ENCODE measurements around the gene OSBPL9. TPM values are rescaled to one million over a fixed set of nuclear protein-coding genes. Genes with fewer than 3 reads are reported as not detected.
"Not testable (repeated sequence)": the region's sequence is repeated elsewhere in the genome, so short reads cannot be mapped to it uniquely, and the experiment has no call there.

The OSBPL9 gene
- total RNA-seq, 2 experiments from 2014 or later, result 52.5 to 55.9 TPM

- peaks cover 6% of the 10 kb centered on the region for H3K4me1 Mint-ChIP-seq
- no peak overlapping the region for H3K4me3 Mint-ChIP-seq
- no peak overlapping the region for H3K27ac Mint-ChIP-seq
- no peaks in the 10 kb centered on the region for H3K27me3 Mint-ChIP-seq
- H3K9me3 Mint-ChIP-seq, result no peaks in the 10 kb centered on the region
- DNase-seq, result no peak
- peaks cover 11% of the 10 kb centered on the region for H3K36me3 Mint-ChIP-seq
These were observed 21.5 kb downstream of the OSBPL9 start for GRCh38 chr1:51638350-51638749.

- no peak overlapping the region for H3K4me3 Mint-ChIP-seq
- H3K27ac Mint-ChIP-seq, result no peak overlapping the region
- no peak for DNase-seq
- peaks cover 2% of the 10 kb centered on the region for H3K9me3 Mint-ChIP-seq
- peaks cover 2% of the 10 kb centered on the region for H3K4me1 Mint-ChIP-seq
- peaks cover 13% of the 10 kb centered on the region for H3K36me3 Mint-ChIP-seq
- H3K27me3 Mint-ChIP-seq, result no peaks in the 10 kb centered on the region
These were observed 22.8 kb downstream of the OSBPL9 start for GRCh38 chr1:51639694-51640093.

- Mint-ChIP-seq H3K9me3 (peaks cover 2% of the 10 kb centered on the region), H3K27me3 (no peaks in the 10 kb centered on the region), H3K36me3 (peaks cover 18% of the 10 kb centered on the region), H3K4me3 (no peak overlapping the region), H3K27ac (no peak overlapping the region), H3K4me1 (peaks cover 2% of the 10 kb centered on the region)
- no peak for DNase-seq
These were observed 24.2 kb downstream of the OSBPL9 start for GRCh38 chr1:51641096-51641495.

- Mint-ChIP-seq H3K4me1 (peaks cover 2% of the 10 kb centered on the region), H3K27ac (no peak overlapping the region), H3K27me3 (no peaks in the 10 kb centered on the region), H3K36me3 (peaks cover 18% of the 10 kb centered on the region), H3K9me3 (peaks cover 2% of the 10 kb centered on the region), H3K4me3 (no peak overlapping the region)
- no peak for DNase-seq
These were observed 25.8 kb downstream of the OSBPL9 start for GRCh38 chr1:51642739-51643142.

- Mint-ChIP-seq H3K9me3 (peaks cover 2% of the 10 kb centered on the region), H3K27ac (no peak overlapping the region), H3K36me3 (peaks cover 18% of the 10 kb centered on the region), H3K4me1 (peaks cover 2% of the 10 kb centered on the region), H3K27me3 (no peaks in the 10 kb centered on the region), H3K4me3 (no peak overlapping the region)
- DNase-seq, result no peak
These were observed 26.5 kb downstream of the OSBPL9 start for GRCh38 chr1:51643362-51643761.

- no peak overlapping the region for H3K4me3 Mint-ChIP-seq
- peaks cover 2% of the 10 kb centered on the region for H3K4me1 Mint-ChIP-seq
- H3K9me3 Mint-ChIP-seq, result peaks cover 2% of the 10 kb centered on the region
- no peaks in the 10 kb centered on the region for H3K27me3 Mint-ChIP-seq
- H3K27ac Mint-ChIP-seq, result no peak overlapping the region
- H3K36me3 Mint-ChIP-seq, result peaks cover 18% of the 10 kb centered on the region
- no peak for DNase-seq
These were observed 27.1 kb downstream of the OSBPL9 start for GRCh38 chr1:51644020-51644419.

GRCh38 chr1:51644533-51645197, 27.8 kb downstream of the OSBPL9 start:
- Mint-ChIP-seq H3K9me3 (peaks cover 2% of the 10 kb centered on the region), H3K27me3 (no peaks in the 10 kb centered on the region), H3K4me1 (peaks cover 5% of the 10 kb centered on the region), H3K27ac (no peak overlapping the region), H3K36me3 (peaks cover 18% of the 10 kb centered on the region), H3K4me3 (no peak overlapping the region)
- no peak for DNase-seq

- H3K4me3 Mint-ChIP-seq, H3K4me1 Mint-ChIP-seq, DNase-seq, H3K27ac Mint-ChIP-seq, H3K27me3 Mint-ChIP-seq, H3K9me3 Mint-ChIP-seq: not testable (repeated sequence)
- peaks cover 22% of the 10 kb centered on the region for H3K36me3 Mint-ChIP-seq
These were observed 29.7 kb downstream of the OSBPL9 start for GRCh38 chr1:51646592-51646991.

GRCh38 chr1:51648180-51649109, 31.6 kb downstream of the OSBPL9 start:
- H3K27me3 Mint-ChIP-seq, result no peaks in the 10 kb centered on the region
- H3K4me1 Mint-ChIP-seq, result peaks cover 8% of the 10 kb centered on the region
- H3K27ac Mint-ChIP-seq, result no peak overlapping the region
- H3K36me3 Mint-ChIP-seq, result peaks cover 18% of the 10 kb centered on the region
- DNase-seq, result no peak
- peaks cover 1% of the 10 kb centered on the region for H3K9me3 Mint-ChIP-seq
- no peak overlapping the region for H3K4me3 Mint-ChIP-seq

GRCh38 chr1:51649593-51650091, 32.8 kb downstream of the OSBPL9 start:
- Mint-ChIP-seq H3K27me3 (no peaks in the 10 kb centered on the region), H3K4me3 (no peak overlapping the region), H3K27ac (no peak overlapping the region), H3K36me3 (peaks cover 15% of the 10 kb centered on the region), H3K9me3 (no peaks in the 10 kb centered on the region), H3K4me1 (peaks cover 8% of the 10 kb centered on the region)
- DNase-seq, result no peak

- H3K9me3 Mint-ChIP-seq, result no peaks in the 10 kb centered on the region
- H3K4me1 Mint-ChIP-seq, result peaks cover 9% of the 10 kb centered on the region
- peaks cover 11% of the 10 kb centered on the region for H3K36me3 Mint-ChIP-seq
- no peak overlapping the region for H3K4me3 Mint-ChIP-seq
- H3K27me3 Mint-ChIP-seq, result no peaks in the 10 kb centered on the region
- no peak overlapping the region for H3K27ac Mint-ChIP-seq
- DNase-seq, result no peak
These were observed 33.3 kb downstream of the OSBPL9 start for GRCh38 chr1:51650198-51650597.

- peaks cover 11% of the 10 kb centered on the region for H3K4me1 Mint-ChIP-seq
- no peaks in the 10 kb centered on the region for H3K27me3 Mint-ChIP-seq
- no peaks in the 10 kb centered on the region for H3K9me3 Mint-ChIP-seq
- H3K36me3 Mint-ChIP-seq, result peaks cover 10% of the 10 kb centered on the region
- H3K4me3 Mint-ChIP-seq, result no peak overlapping the region
- no peak overlapping the region for H3K27ac Mint-ChIP-seq
- no peak for DNase-seq
These were observed 34.7 kb downstream of the OSBPL9 start for GRCh38 chr1:51651552-51651942.

GRCh38 chr1:51652599-51652998, 35.7 kb downstream of the OSBPL9 start:
- Mint-ChIP-seq H3K4me1 (peaks cover 11% of the 10 kb centered on the region), H3K4me3 (no peak overlapping the region), H3K9me3 (no peaks in the 10 kb centered on the region), H3K36me3 (peaks cover 10% of the 10 kb centered on the region), H3K27me3 (no peaks in the 10 kb centered on the region), H3K27ac (no peak overlapping the region)
- DNase-seq, result no peak

- Mint-ChIP-seq H3K4me3 (no peak overlapping the region), H3K9me3 (no peaks in the 10 kb centered on the region), H3K27ac (no peak overlapping the region), H3K4me1 (peaks cover 11% of the 10 kb centered on the region), H3K36me3 (peaks cover 10% of the 10 kb centered on the region), H3K27me3 (no peaks in the 10 kb centered on the region)
- DNase-seq, result no peak
These were observed 36.2 kb downstream of the OSBPL9 start for GRCh38 chr1:51653127-51653526.

GRCh38 chr1:51654000-51654399, 37.1 kb downstream of the OSBPL9 start:
- Mint-ChIP-seq H3K27ac (no peak overlapping the region), H3K36me3 (peaks cover 10% of the 10 kb centered on the region), H3K27me3 (no peaks in the 10 kb centered on the region), H3K9me3 (no peaks in the 10 kb centered on the region), H3K4me3 (no peak overlapping the region), H3K4me1 (peaks cover 11% of the 10 kb centered on the region)
- no peak for DNase-seq
